AG10803 (cell line): ENCODE data around the gene IPCEF1.
"Not testable (repeated sequence)": the region's sequence is repeated elsewhere in the genome, so short reads cannot be mapped to it uniquely, and the experiment has no call there.

Experiments used
- DNase-seq: peaks from one replicate; pipeline ENCODE4 v3.0.0; 2010; ENCODE audit warnings: low read depth
- H3K4me3 ChIP-seq: 2 replicates; pipeline ENCODE4 v1.5.1; 2011; ENCODE audit warnings: mild to moderate bottlenecking, low read length, control low read depth
- CTCF ChIP-seq: conservative IDR thresholded peaks from 2 replicates; pipeline ENCODE4 v1.5.1; 2011; ENCODE audit warnings: mild to moderate bottlenecking, low read length, control low read depth, inconsistent platforms

IPCEF1 gene

GRCh38 chr6:154210678-154211077, 145.9 kb downstream of the IPCEF1 start:
- no peak for DNase-seq
- no peak for TF ChIP-seq CTCF
- H3K4me3 ChIP-seq = no peak overlapping the region

DNA sequence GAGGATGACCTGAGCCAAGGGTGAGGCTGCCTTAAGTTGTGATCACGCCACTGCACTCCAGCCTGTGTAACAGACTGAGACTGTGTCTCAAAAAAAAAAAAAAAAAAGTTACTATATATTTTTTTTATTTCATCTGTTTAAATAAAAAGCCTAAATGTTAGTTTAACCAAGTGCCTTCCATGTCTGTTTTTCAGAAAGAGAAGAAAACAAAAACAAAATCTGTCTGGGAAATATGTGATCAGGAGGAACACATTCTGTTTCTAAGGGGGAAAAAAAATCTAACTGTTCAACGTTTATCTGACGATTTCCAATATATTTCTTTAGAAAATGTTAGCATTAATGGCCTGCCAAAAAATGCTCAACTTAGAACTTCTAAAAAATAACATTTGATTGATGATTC, 147.0 kb downstream of the IPCEF1 start:
- no peak for TF ChIP-seq CTCF
- no peak for DNase-seq
- no peak overlapping the region for H3K4me3 ChIP-seq

DNA sequence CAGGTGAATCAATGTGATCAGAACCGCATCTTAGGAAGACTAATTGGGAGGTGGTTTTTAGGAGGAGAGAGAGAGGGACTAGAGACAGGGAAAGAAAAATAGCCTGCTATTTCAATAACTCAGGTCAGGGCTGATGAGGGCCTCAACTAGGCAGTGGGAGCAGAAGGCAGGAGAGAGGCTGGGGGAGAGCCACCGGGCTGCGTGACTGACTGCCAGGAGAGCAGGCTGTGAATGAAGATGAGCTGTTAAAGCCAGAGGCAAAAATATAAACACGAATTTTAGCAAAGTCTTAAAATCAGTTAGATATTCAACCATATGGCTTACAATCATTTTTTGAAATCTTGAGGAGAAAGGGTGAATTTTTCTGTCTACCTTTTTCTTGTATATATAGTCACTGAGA, 149.6 kb downstream of the IPCEF1 start:
- DNase-seq = no peak
- no peak overlapping the region for H3K4me3 ChIP-seq
- no peak for TF ChIP-seq CTCF

- DNase-seq = no peak
- no peak for TF ChIP-seq CTCF
Observed at GRCh38 chr6:154206141-154206540, 150.5 kb downstream of the IPCEF1 start.

GRCh38 chr6:154202958-154203357, 153.6 kb downstream of the IPCEF1 start:
- DNase-seq = no peak
- no peak for TF ChIP-seq CTCF
- no peak overlapping the region for H3K4me3 ChIP-seq

More at GRCh38 chr6:154206141-154206540, 150.5 kb downstream of the IPCEF1 start:
- no peak overlapping the region for H3K4me3 ChIP-seq

- no peak overlapping the region for H3K4me3 ChIP-seq
- no peak for TF ChIP-seq CTCF
- no peak for DNase-seq
Observed at GRCh38 chr6:154202339-154202738, 154.3 kb downstream of the IPCEF1 start.

- not testable (repeated sequence) for DNase-seq, H3K4me3 ChIP-seq
Observed at GRCh38 chr6:154201688-154202087, 154.9 kb downstream of the IPCEF1 start.

DNA sequence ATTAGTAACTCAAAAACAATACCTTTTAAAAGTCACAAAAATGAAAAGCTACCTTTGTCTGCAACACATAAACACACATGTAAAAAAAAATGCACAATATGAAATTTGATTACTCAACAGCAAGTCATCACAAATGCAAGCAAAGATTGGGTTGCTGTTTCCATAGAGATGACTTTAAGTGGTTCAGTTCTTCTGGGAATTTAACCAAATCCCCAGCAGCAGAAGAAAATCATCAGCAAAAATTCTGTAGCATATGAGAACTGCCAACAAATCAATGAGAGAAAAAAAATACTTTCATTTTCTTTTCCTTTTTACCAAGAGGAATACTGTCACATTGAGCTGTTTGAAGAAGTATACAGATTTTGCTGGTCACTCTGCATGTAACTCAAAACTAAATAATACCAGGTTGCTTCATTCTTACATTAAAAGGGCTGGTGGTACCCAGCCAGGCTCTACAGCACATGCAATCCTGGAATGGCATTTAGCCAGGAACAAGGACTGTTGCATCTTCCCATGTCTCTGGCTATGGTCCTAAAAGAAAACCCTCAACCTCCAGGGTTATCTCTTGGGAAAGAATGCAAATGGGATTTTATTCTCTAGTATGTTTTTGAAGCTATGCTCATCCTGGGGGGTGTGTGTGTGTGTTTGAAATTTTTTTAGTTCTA, 159.3 kb downstream of the IPCEF1 start:
- peak; percentile 27 for DNase-seq
- TF ChIP-seq CTCF = no peak
- no peak overlapping the region for H3K4me3 ChIP-seq
